HEK293 (cell line): ENCODE data around the gene SUSD2.

Source experiments
- CTCF ChIA-PET: fragments of 350-600 bp; formaldehyde crosslinking; extraction: SDS; loops from one replicate; lab custom pipeline; 2021; ENCODE audit warnings: antibody characterized with exemption; lab: Yijun Ruan, JAX
- POLR2A ChIA-PET: fragments of 300-600 bp; formaldehyde crosslinking; extraction: SDS; loops from one replicate; lab custom pipeline; 2020; ENCODE audit warnings: antibody characterized with exemption, inconsistent platforms; lab: Yijun Ruan, JAX
- H3K27ac ChIP-seq: fragments of 200-500 bp; sonication (Bioruptor generic); 2 replicates; pipeline ENCODE4 v1.5.1; 2014; ENCODE audit warnings: low read depth, low read length, control low read depth, inconsistent platforms; ENCODE audit errors: extremely low read depth
- H3K36me3 ChIP-seq, 2 experiments: fragments of 200-500 bp in 1 of 2; sonication (Bioruptor generic) in 1 of 2; 1 replicate in 1 of 2; 2 replicates in 1 of 2; pipeline ENCODE4 v1.5.1; 2014 to 2017; ENCODE audit warnings: inconsistent platforms in 2 of 2, low read length in 2 of 2; ENCODE audit not compliant: control insufficient read depth in 2 of 2, insufficient read depth in 1 of 2
- H3K4me1 ChIP-seq: fragments of 200-500 bp; sonication (Bioruptor generic); 2 replicates; pipeline ENCODE4 v1.5.1; 2014; ENCODE audit warnings: mild to moderate bottlenecking, low read length, inconsistent platforms; ENCODE audit not compliant: control insufficient read depth, insufficient read depth
- H3K4me3 ChIP-seq: 2 replicates; pipeline ENCODE4 v1.5.1; 2011; ENCODE audit warnings: low read depth, mild to moderate bottlenecking, control low read depth, low read length, moderate library complexity
- H3K9me3 ChIP-seq: fragments of 200-500 bp; sonication (Bioruptor generic); 2 replicates; pipeline ENCODE4 v1.5.1; 2014; ENCODE audit warnings: low read depth, low read length, inconsistent platforms; ENCODE audit not compliant: control insufficient read depth, insufficient read depth
- BCL11A ChIP-seq: fragments of 450-650 bp; formaldehyde crosslinking; IDR thresholded peaks from 2 replicates; pipeline ENCODE4 v1.5.1; 2016; ENCODE audit warnings: low read depth, missing biosample characterization, missing genetic modification characterization
- HOXD13 ChIP-seq: sonication (generic); formaldehyde crosslinking; IDR thresholded peaks from 2 replicates; pipeline ENCODE4 v1.8.0; 2022; ENCODE audit warnings: missing genetic modification reagents, borderline replicate concordance
- IKZF3 ChIP-seq: fragments of 450-650 bp; IDR thresholded peaks from 2 replicates; pipeline ENCODE4 v1.5.0; 2018; ENCODE audit warnings: missing biosample characterization, mild to moderate bottlenecking, missing genetic modification characterization, moderate library complexity
- PATZ1 ChIP-seq: fragments of 450-650 bp; formaldehyde crosslinking; IDR thresholded peaks from 2 replicates; pipeline ENCODE4 v1.5.1; 2016; ENCODE audit warnings: missing biosample characterization, missing genetic modification characterization
- SALL2 ChIP-seq: fragments of 450-650 bp; formaldehyde crosslinking; IDR thresholded peaks from 2 replicates; pipeline ENCODE4 v1.5.0; 2017; ENCODE audit warnings: missing biosample characterization, mild to moderate bottlenecking, missing genetic modification characterization, borderline replicate concordance
- SCRT1 ChIP-seq: fragments of 450-650 bp; formaldehyde crosslinking; IDR thresholded peaks from 2 replicates; pipeline ENCODE4 v1.5.1; 2016; ENCODE audit warnings: missing biosample characterization, missing genetic modification characterization, borderline replicate concordance
- SCRT2 ChIP-seq: fragments of 450-650 bp; formaldehyde crosslinking; IDR thresholded peaks from 2 replicates; pipeline ENCODE4 v1.5.1; 2016; ENCODE audit warnings: missing biosample characterization, missing genetic modification characterization
- ZBTB17 ChIP-seq: fragments of 450-650 bp; formaldehyde crosslinking; IDR thresholded peaks from 2 replicates; pipeline ENCODE4 v1.5.1; 2016; ENCODE audit warnings: missing biosample characterization, missing genetic modification characterization
- ZBTB26 ChIP-seq: fragments of 450-650 bp; formaldehyde crosslinking; optimal IDR thresholded peaks from 2 replicates; pipeline ENCODE3; 2016; ENCODE audit warnings: missing biosample characterization, mild to moderate bottlenecking, missing genetic modification characterization
- ZFP37 ChIP-seq: fragments of 450-650 bp; formaldehyde crosslinking; IDR thresholded peaks from 2 replicates; pipeline ENCODE4 v1.5.1; 2016; ENCODE audit warnings: missing biosample characterization, missing genetic modification characterization
- ZNF132 ChIP-seq: fragments of 450-650 bp; formaldehyde crosslinking; IDR thresholded peaks from 2 replicates; pipeline ENCODE4 v1.5.1; 2017; ENCODE audit warnings: missing biosample characterization, missing genetic modification characterization, borderline replicate concordance
- ZNF274 ChIP-seq, 2 experiments: fragments of 200-500 bp in 1 of 2; fragments of 450-650 bp in 1 of 2; sonication (Bioruptor generic) in 1 of 2; formaldehyde crosslinking in 1 of 2; IDR thresholded peaks; 2 replicates each; pipeline versions ENCODE4 v1.5.1 to v1.6.1; 2014 to 2016; ENCODE audit warnings: borderline replicate concordance in 1 of 2, inconsistent platforms in 1 of 2, low read length in 1 of 2, missing biosample characterization in 1 of 2, missing genetic modification characterization in 1 of 2
- ZNF280C ChIP-seq: fragments of 450-650 bp; formaldehyde crosslinking; IDR thresholded peaks from 2 replicates; pipeline ENCODE4 v1.5.1; 2016; ENCODE audit warnings: missing biosample characterization, missing genetic modification characterization
- ZNF335 ChIP-seq: fragments of 450-650 bp; formaldehyde crosslinking; conservative IDR thresholded peaks from 2 replicates; pipeline ENCODE4 v1.5.1; 2016; ENCODE audit warnings: missing biosample characterization, missing genetic modification characterization
- ZNF394 ChIP-seq: fragments of 450-650 bp; formaldehyde crosslinking; IDR thresholded peaks from 2 replicates; pipeline ENCODE4 v1.5.1; 2016; ENCODE audit warnings: missing biosample characterization, missing genetic modification characterization, mild to moderate bottlenecking, moderate library complexity, borderline replicate concordance
- ZNF473 ChIP-seq: fragments of 450-650 bp; formaldehyde crosslinking; IDR thresholded peaks from 2 replicates; pipeline ENCODE4 v1.5.1; 2017; ENCODE audit warnings: missing biosample characterization, missing genetic modification characterization
- ZNF529 ChIP-seq: fragments of 450-650 bp; formaldehyde crosslinking; IDR thresholded peaks from 2 replicates; pipeline ENCODE4 v1.5.1; 2017; ENCODE audit warnings: missing genetic modification characterization, missing biosample characterization; ENCODE audit not compliant: insufficient replicate concordance
- ZNF560 ChIP-seq: fragments of 450-650 bp; formaldehyde crosslinking; IDR thresholded peaks from 2 replicates; pipeline ENCODE4 v1.5.1; 2017; ENCODE audit warnings: missing biosample characterization, missing genetic modification characterization, borderline replicate concordance
- ZNF561 ChIP-seq: fragments of 450-650 bp; IDR thresholded peaks from 2 replicates; pipeline ENCODE4 v1.5.1; 2018; ENCODE audit warnings: missing biosample characterization, missing genetic modification characterization, borderline replicate concordance
- ZNF610 ChIP-seq: fragments of 450-650 bp; formaldehyde crosslinking; IDR thresholded peaks from 2 replicates; pipeline ENCODE4 v1.5.1; 2016; ENCODE audit warnings: missing biosample characterization, missing genetic modification characterization, borderline replicate concordance
- ZNF645 ChIP-seq: fragments of 450-650 bp; formaldehyde crosslinking; IDR thresholded peaks from 2 replicates; pipeline ENCODE4; 2016; ENCODE audit warnings: missing biosample characterization, missing genetic modification characterization
- ZNF654 ChIP-seq: fragments of 450-650 bp; formaldehyde crosslinking; IDR thresholded peaks from 2 replicates; pipeline ENCODE4 v1.5.1; 2016; ENCODE audit warnings: low read depth, missing biosample characterization, missing genetic modification characterization
- ZNF677 ChIP-seq: fragments of 450-650 bp; IDR thresholded peaks from 2 replicates; pipeline ENCODE4 v1.5.0; 2018; ENCODE audit warnings: missing biosample characterization, mild to moderate bottlenecking, missing genetic modification characterization, moderate library complexity
- ZNF704 ChIP-seq: fragments of 450-650 bp; formaldehyde crosslinking; IDR thresholded peaks from 2 replicates; pipeline ENCODE4 v1.5.1; 2016; ENCODE audit warnings: missing biosample characterization, missing genetic modification characterization
- ZSCAN30 ChIP-seq: fragments of 450-650 bp; IDR thresholded peaks from 2 replicates; pipeline ENCODE4 v1.5.1; 2018; ENCODE audit warnings: missing biosample characterization, mild to moderate bottlenecking, missing genetic modification characterization, moderate library complexity

Gene SUSD2

GRCh38 chr22:24185001-24185500 lies 3.8 kb downstream of the SUSD2 start:
- Histone ChIP-seq H3K36me3 (no peaks in the 10 kb centered on the region), H3K27ac (no peak overlapping the region), H3K9me3 (no peaks in the 10 kb centered on the region), H3K4me3 (no peak overlapping the region), H3K4me1 (peaks cover 3% of the 10 kb centered on the region; the same call in 1 of the 2 replicates)
- ChIA-PET POLR2A (no interaction called here), CTCF (no interaction called here)
- TF ChIP-seq HOXD13 (CRISPR knock-in tag) (no peak), ZNF654 (tag by site-specific recombination) (no peak), IKZF3 (no peak), ZNF280C (tag by site-specific recombination) (no peak), BCL11A (tag by site-specific recombination) (no peak), ZNF132 (tag by site-specific recombination) (no peak), ZNF610 (no peak), ZNF394 (tag by site-specific recombination) (no peak), ZSCAN30 (tag by site-specific recombination) (no peak)
- TF ChIP-seq, all 188 proteins: peak for 0

GRCh38 chr22:24185501-24186351 lies 4.4 kb downstream of the SUSD2 start:
- Histone ChIP-seq H3K4me3 (no peak overlapping the region), H3K9me3 (no peaks in the 10 kb centered on the region), H3K36me3 (no peaks in the 10 kb centered on the region), H3K27ac (no peak overlapping the region), H3K4me1 (peaks cover 3% of the 10 kb centered on the region; the same call in 1 of the 2 replicates)
- POLR2A ChIA-PET: no interaction called here
- CTCF ChIA-PET: no interaction called here
- TF ChIP-seq ZFP37 (tag by site-specific recombination) (no peak), PATZ1 (tag by site-specific recombination) (no peak), ZNF645 (tag by site-specific recombination) (no peak), ZNF704 (tag by site-specific recombination) (no peak), ZNF677 (tag by site-specific recombination) (no peak), ZNF473 (tag by site-specific recombination) (no peak), ZNF654 (tag by site-specific recombination) (no peak), SCRT1 (no peak), ZNF335 (no peak), ZNF561 (no peak), ZBTB26 (tag by site-specific recombination) (no peak), ZNF560 (no peak), ZNF274 (IDR thresholded peaks at IDR 0.05; ENCODE audit: low read length) (no peak), ZNF274 (tag by site-specific recombination; IDR thresholded peaks at IDR 0.05; ENCODE audit: borderline replicate concordance) (no peak), ZBTB17 (tag by site-specific recombination) (no peak), ZNF529 (tag by site-specific recombination) (no peak), SCRT2 (tag by site-specific recombination) (no peak), SALL2 (no peak)
